GM19467 (cell line): Measurements from ENCODE around the gene ZMYND15.

Source experiments
- ATAC-seq: cut with Tn5 transposase; IDR thresholded peaks from one replicate; pipeline ENCODE4 v1.9.1; 2021; ENCODE audit warnings: mild to moderate bottlenecking, moderate library complexity; ENCODE audit not compliant: unreplicated experiment

ZMYND15 gene

DNA sequence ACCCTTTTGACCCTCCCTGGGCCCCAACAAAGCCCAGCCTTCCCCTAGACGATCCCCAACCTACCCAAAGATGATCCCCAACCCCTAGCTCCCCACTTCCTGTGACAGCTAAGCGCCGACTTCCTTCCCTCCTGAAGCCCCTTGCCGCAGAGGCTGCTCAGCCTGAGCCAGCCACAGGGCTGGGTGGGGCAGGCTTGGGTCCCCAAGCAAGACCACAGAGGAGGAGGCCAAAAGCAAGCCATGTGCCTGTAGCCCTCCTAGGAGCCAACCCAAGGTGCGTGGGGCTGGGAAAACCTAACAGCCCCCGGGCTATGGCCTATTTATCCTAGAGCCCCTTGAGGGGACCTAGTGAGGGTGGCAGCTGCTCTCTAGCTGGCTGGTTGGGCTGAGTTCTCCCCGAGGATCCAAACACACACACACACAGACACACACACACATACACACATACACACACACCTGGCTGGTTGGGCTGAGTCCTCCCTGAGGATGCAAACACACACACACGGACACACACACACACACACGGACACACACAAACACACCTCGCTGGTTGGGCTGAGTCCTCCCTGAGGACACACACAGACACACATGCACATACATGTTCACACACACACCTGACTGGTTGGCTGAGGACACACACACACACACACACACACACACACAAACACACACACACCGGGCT, 24.4 kb upstream of the ZMYND15 start:
- no peak for ATAC-seq

GRCh38 chr17:4716081-4716480, 23.6 kb upstream of the ZMYND15 start:
- no peak for ATAC-seq

DNA sequence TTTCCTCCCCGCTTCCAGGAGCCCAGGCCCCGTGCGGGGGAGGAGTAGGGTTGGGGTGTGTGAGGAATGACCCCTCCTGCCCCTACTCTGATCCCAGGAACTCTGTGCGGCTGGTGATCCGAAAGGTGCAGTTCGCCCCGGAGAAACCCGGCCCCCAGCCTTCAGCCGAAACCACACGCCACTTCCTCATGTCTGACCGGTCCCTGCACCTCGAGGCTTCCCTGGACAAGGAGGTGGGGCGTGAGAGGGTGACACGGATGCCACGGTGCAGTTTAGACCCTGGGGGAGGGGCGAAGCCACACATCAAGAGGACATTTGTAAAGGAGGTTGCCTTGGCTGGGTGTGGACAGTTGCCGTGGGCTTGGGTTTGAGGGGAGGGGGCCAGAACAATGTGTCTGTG, 21.8 kb upstream of the ZMYND15 start:
- no peak for ATAC-seq

DNA sequence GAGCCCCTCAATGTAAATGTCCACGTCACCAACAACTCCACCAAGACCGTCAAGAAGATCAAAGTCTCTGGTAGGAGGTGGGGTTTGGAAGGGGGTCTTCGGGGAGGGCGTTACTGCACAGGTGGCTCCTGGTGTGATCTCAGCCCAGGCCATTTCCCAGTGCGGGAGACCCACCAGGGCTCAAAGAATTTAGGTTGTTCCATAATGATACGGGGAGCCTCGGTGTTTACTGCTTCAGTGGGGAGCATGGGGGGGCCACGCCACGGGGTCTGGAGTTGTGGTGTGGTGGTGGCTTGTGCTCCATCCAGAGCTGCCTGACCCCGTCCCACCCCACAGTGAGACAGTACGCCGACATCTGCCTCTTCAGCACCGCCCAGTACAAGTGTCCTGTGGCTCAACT, 21.4 kb upstream of the ZMYND15 start:
- ATAC-seq, result no peak

DNA sequence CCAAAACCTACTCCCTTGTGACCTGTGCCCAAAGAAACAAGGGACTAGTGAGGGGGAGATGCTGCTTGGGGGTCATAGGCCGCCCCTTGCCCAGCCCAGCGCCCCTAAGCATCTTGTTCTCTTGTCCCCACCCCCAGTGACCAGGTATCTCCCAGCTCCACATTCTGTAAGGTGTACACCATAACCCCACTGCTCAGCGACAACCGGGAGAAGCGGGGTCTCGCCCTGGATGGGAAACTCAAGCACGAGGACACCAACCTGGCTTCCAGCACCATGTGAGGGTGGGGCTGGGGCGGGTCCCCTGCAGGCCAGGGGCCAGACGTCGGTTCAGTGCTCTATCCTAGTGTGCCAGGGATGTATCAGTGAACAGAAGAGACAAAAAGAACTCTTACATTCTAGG, 20.5 kb upstream of the ZMYND15 start:
- no peak for ATAC-seq

DNA sequence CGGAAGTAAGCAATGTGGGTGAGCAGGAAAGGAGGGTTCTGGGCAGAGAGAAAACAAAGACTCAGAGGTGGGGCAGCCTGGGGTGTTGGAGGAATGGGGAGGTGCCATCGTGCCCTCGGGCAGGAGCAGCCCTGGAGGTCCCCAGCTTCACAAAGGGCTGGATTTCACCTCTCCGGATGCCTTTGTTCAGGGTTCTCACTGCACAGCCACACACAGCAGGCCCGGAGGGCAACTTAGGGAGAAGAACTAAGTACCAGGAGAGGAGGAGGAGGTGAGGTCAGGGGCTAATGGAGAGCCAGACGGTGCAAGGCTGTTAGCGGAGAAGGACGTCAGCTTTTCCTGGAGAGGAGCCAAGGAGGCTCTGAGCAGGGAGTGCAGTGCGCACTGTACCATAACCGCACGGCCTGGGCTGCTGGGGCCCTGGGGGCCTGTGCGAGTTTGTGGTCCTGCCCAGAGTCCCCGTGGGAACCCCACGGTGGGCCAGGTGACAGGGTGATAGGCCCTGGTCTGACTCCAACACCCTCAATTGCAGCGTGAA, 19.9 kb upstream of the ZMYND15 start:
- no peak for ATAC-seq

DNA sequence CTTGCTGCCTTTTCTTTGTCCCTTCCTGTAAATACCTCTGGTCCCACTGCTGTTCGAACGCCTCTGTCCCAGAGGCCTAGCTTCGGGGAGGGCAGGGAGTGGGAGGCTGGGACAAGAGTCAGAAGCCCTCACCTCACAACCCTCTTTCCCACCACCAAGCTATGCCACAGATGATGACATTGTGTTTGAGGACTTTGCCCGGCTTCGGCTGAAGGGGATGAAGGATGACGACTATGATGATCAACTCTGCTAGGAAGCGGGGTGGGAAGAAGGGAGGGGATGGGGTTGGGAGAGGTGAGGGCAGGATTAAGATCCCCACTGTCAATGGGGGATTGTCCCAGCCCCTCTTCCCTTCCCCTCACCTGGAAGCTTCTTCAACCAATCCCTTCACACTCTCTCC, 18.8 kb upstream of the ZMYND15 start:
- ATAC-seq, result no peak

DNA sequence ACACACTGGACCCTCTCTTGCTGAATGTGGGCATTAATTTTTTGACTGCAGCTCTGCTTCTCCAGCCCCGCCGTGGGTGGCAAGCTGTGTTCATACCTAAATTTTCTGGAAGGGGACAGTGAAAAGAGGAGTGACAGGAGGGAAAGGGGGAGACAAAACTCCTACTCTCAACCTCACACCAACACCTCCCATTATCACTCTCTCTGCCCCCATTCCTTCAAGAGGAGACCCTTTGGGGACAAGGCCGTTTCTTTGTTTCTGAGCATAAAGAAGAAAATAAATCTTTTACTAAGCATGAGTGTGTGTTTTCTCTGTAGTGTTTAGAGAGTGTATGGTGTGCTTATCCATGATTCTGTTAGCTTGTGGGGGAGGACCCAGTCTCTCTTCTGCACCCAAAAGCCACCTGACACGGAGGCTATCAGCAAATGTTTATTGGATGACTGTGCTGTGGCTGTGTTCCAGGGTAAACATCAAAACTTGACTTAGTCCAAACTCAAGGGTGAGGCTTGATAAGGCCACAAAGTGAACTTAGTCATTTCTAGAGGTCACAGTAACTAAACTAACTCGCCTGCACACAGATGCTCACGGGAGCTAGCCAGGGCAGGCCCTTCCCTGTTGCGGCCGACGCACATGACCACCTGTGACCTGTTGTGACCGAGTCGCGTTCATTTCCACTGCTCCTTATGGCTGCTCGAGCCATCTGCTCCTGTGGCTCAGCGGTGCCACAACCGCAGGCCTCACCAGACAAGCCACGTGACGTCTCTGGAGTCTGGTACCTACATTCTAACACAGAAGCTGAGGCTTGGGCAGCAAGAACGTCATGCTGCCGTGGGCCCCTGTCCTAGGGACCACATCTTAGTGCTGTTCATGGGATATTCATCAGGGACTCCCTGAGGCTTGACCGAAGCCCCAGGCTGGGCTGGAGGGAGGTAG, 18.2 kb upstream of the ZMYND15 start:
- ATAC-seq, result no peak

DNA sequence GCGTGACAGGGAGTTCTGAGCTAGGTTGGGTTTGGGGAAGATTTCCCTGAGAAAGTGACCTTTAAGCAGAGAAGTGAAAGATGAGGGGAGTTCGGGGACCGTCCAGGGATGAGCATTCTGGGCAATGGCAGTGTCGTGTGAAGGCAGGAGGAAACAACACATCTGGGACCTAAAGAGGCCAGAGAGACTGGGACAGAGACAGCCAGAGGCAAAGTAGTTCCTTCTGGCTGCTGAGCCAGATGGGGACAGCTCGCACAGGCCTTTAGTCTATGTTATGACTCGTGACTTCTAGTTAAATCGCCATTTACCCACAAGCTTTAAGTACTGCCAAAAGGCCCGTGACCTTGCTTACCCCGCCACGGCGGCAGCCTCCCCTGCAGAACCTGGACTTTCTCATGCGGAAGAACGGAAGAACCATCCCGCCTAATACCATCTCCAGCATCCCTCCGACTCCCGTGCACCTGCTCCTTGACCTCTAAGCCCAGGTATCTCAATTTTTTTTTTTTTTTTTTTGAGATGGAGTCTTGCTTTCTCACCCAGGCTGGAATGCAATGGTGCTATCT, 16.9 kb upstream of the ZMYND15 start:
- no peak for ATAC-seq

- no peak for ATAC-seq
Observed at GRCh38 chr17:4724650-4725049, 15.0 kb upstream of the ZMYND15 start.

DNA sequence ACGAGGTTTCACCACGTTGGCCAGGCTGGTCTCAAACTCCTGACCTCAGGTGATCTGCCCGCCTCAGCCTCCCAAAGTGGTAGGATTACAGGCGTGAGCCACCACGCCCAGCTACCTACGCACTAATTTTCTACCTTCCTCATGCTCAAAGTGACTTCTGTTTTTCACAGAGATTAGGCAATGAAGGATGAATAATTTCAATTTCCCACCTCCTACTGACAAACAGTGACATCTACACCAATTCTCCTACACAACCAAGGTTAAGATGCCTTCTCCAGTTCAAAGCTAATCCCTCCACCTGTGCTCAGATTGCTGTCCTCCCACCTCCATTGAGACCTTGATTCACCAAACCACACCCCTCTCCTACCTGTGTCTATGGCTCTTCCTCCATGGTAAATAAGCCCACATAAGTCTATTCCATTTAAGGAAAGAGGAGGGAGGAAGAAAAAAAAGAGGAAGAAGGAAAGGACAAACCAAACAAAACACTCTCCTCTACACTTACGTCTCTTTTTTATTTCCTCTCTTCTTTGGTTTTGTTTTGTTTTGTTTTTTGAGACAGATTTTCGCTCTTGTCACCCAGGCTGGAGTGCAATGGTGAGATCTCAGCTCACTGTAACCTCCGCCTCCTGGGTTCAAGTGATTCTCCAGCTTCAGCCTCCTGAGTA, 13.9 kb upstream of the ZMYND15 start:
- ATAC-seq, result no peak

GRCh38 chr17:4728124-4728523, 11.5 kb upstream of the ZMYND15 start:
- ATAC-seq, result no peak

DNA sequence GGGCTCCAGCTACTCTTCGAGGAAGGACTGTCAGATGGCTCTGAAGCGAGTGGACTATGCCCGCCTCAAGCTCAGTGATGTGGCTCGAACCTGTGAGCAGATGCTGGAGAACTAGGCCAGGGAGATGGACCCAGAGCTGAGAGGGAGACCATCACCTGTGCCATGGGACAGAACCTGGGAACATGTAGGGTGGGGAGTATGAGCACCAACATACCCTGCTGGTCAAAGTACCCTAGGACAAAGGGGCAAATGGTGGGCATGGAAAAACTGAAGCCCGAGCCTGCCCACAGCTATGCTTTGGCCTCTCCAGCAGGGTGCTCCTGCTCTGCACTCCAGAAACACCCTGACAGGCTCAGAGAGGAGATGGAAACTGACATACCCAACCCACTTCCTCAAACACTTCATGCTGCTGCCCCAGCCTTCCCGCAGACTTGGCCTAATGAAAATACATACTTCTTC, 6.5 kb upstream of the ZMYND15 start:
- ATAC-seq, result no peak

- no peak for ATAC-seq
Observed at GRCh38 chr17:4734857-4735475, 4.7 kb upstream of the ZMYND15 start.

DNA sequence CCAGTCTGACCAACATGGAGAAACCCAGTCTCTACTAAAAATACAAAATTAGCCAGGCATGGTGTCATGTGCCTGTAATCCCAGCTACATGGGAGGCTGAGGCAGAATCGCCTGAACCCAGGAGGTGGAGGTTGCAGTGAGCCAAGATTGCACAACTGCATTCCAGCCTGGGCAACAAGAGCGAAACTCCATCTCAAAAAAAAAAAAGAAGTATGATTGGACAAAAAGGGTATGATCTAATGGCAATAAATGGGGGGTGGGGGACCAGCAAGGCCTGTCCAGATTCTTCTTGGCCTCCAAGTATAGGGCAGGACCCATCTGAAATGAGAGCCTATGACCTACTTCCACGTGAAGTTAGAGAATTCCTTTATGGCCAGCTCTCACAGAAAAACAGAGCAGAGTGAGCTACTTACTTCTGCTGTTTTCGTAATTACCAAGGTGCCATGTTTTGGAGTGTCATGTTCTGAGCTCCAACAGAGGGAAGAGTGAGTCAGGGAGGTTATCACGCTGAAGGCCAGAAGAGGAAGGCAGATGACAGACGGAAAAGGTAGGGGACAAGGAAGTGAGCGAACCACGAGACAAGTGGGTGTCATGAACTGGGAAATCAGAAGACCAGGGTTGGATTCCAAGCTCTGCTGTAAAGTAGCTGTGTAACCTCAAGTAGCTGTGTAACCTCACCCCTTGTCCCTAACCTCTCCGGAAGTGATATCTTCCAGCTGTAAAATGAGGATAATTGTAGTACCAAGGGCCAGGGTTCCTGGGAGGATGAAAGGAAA, 3.6 kb upstream of the ZMYND15 start:
- no peak for ATAC-seq

GRCh38 chr17:4738136-4739121, 1.2 kb upstream of the ZMYND15 start:
- no peak for ATAC-seq

DNA sequence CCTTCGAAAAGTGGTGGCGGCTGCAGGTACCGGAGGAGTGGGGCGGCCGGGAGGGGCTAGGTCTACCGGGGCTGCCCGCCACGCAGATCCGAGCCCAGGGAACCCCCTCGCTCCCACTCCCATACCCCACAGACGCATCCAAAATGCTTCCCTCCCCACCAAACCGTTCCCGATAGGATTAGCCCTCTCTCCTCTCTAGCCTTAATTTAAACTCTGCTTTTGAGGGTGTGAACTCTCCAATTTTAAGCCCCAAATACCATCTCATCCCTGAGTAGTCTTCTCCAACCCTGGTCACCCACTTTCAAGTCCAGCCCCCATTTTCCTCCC, 355 bp downstream of the ZMYND15 start:
- ATAC-seq, result no peak

GRCh38 chr17:4740584-4740983, 951 bp downstream of the ZMYND15 start:
- ATAC-seq, result no peak

DNA sequence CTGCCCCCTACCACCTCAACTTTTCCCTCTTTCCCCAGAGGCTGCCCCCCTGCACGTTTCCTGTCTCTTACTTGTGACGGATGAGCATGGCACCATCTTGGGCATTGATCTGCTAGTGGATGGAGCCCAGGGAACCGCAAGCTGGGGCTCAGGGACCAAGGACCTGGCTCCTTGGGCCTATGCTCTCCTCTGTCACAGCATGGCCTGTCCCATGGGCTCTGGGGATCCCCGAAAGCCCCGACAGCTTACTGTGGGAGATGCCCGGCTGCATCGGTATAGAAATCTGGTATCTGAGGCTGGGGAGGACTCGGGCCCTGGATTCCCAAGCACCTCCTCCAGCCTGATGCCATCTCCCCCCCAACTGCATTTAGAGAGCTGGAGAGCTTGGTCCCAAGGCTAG, 1.9 kb downstream of the ZMYND15 start:
- no peak for ATAC-seq
